H9 (cell line): Measurements from ENCODE around the gene ABHD1. TPM values are rescaled to one million over a fixed set of nuclear protein-coding genes. Genes with fewer than 3 reads are reported as not detected.

Experiments used
- DNase-seq: peaks from one replicate; pipeline ENCODE4 v3.0.0-alpha.2; 2017
- H2AFZ ChIP-seq: one replicate; pipeline ENCODE4 v1.6.1; 2013; ENCODE audit warnings: mild to moderate bottlenecking, low read length, control low read depth, moderate library complexity
- H2AK5ac ChIP-seq: 2 replicates; pipeline ENCODE4 v1.6.1; 2013; ENCODE audit warnings: low read length, control low read depth, mixed read lengths; ENCODE audit not compliant: insufficient read length
- H2BK120ac ChIP-seq: one replicate; pipeline ENCODE4 v1.6.1; 2013; ENCODE audit warnings: low read depth, mild to moderate bottlenecking, low read length, control low read depth, inconsistent platforms; ENCODE audit not compliant: poor library complexity, severe bottlenecking
- H2BK12ac ChIP-seq: 2 replicates; pipeline ENCODE4 v1.6.1; 2013; ENCODE audit warnings: low read length, control low read depth, mixed read lengths, low read depth; ENCODE audit not compliant: insufficient read length
- H2BK15ac ChIP-seq: 2 replicates; pipeline ENCODE4 v1.6.1; 2013; ENCODE audit warnings: low read depth, low read length, control low read depth
- H2BK20ac ChIP-seq: one replicate; pipeline ENCODE4 v1.6.1; 2013; ENCODE audit warnings: low read depth, mild to moderate bottlenecking, low read length, control low read depth, inconsistent platforms; ENCODE audit not compliant: poor library complexity, severe bottlenecking
- H2BK5ac ChIP-seq: 2 replicates; pipeline ENCODE4 v1.6.1; 2013; ENCODE audit warnings: low read length, control low read depth, mixed read lengths; ENCODE audit not compliant: insufficient read length
- H3K14ac ChIP-seq: 2 replicates; pipeline ENCODE4 v1.6.1; 2013; ENCODE audit warnings: low read length, control low read depth; ENCODE audit not compliant: insufficient read depth
- H3K18ac ChIP-seq: 2 replicates; pipeline ENCODE4 v1.6.1; 2013; ENCODE audit warnings: low read depth, mild to moderate bottlenecking, mixed read lengths, low read length, control low read depth; ENCODE audit not compliant: insufficient read length
- H3K23ac ChIP-seq: 2 replicates; pipeline ENCODE4 v1.6.1; 2013; ENCODE audit warnings: low read length, control low read depth, mixed read lengths, low read depth; ENCODE audit not compliant: insufficient read length
- H3K23me2 ChIP-seq: 2 replicates; pipeline ENCODE4 v1.6.1; 2013; ENCODE audit warnings: low read depth, mild to moderate bottlenecking, mixed read lengths, low read length, control low read depth; ENCODE audit not compliant: insufficient read length, poor library complexity, severe bottlenecking
- H3K27ac ChIP-seq: 2 replicates; pipeline ENCODE4 v1.5.1; 2013; ENCODE audit warnings: low read length, control low read depth, mixed read lengths, low read depth; ENCODE audit not compliant: insufficient read length
- H3K27me3 ChIP-seq: 2 replicates; pipeline ENCODE4 v1.6.1; 2013; ENCODE audit warnings: low read length, control low read depth, inconsistent platforms; ENCODE audit not compliant: insufficient read depth
- H3K4ac ChIP-seq: 2 replicates; pipeline ENCODE4 v1.6.1; 2013; ENCODE audit warnings: low read depth, mild to moderate bottlenecking, control low read depth, inconsistent platforms, low read length, moderate library complexity
- H3K4me1 ChIP-seq: 2 replicates; pipeline ENCODE4 v1.6.1; 2013; ENCODE audit warnings: low read length, control low read depth, inconsistent platforms; ENCODE audit not compliant: insufficient read depth
- H3K4me2 ChIP-seq: 2 replicates; pipeline ENCODE4 v1.6.1; 2013; ENCODE audit warnings: low read length, control low read depth, mixed read lengths; ENCODE audit not compliant: insufficient read length, insufficient read depth
- H3K56ac ChIP-seq: 2 replicates; pipeline ENCODE4 v1.6.1; 2013; ENCODE audit warnings: low read depth, mild to moderate bottlenecking, mixed read lengths, low read length, control low read depth; ENCODE audit not compliant: insufficient read length
- H3K79me1 ChIP-seq: 2 replicates; pipeline ENCODE4 v1.6.1; 2013; ENCODE audit warnings: low read depth, mild to moderate bottlenecking, moderate library complexity, low read length, control low read depth, inconsistent platforms; ENCODE audit not compliant: insufficient read depth, poor library complexity, severe bottlenecking
- H3K79me2 ChIP-seq: 2 replicates; pipeline ENCODE4 v1.6.1; 2013; ENCODE audit warnings: low read length, control low read depth, inconsistent platforms; ENCODE audit not compliant: insufficient read depth
- H3K9ac ChIP-seq: 2 replicates; pipeline ENCODE4 v1.6.1; 2013; ENCODE audit warnings: low read length, control low read depth, mixed read lengths; ENCODE audit not compliant: insufficient read length; ENCODE audit errors: extremely low read depth
- H3K9me3 ChIP-seq: one replicate; pipeline ENCODE4 v1.6.1; 2013; ENCODE audit warnings: low read depth, low read length, inconsistent platforms; ENCODE audit not compliant: control insufficient read depth
- H3T11ph ChIP-seq: one replicate; pipeline ENCODE4 v1.6.1; 2013; ENCODE audit warnings: mild to moderate bottlenecking, low read length, control low read depth, inconsistent platforms
- H4K20me1 ChIP-seq: one replicate; pipeline ENCODE4 v1.6.1; 2013; ENCODE audit not compliant: control insufficient read depth, insufficient read length, insufficient read depth
- H4K5ac ChIP-seq: 2 replicates; pipeline ENCODE4 v1.6.1; 2013; ENCODE audit warnings: low read depth, mild to moderate bottlenecking, mixed read lengths, low read length, control low read depth; ENCODE audit not compliant: insufficient read length
- H4K8ac ChIP-seq: replicated peaks from 2 replicates; pipeline ENCODE4 v1.6.1; 2013; ENCODE audit warnings: low read length, control low read depth, mixed read lengths, low read depth; ENCODE audit not compliant: insufficient read length
- H4K91ac ChIP-seq: 2 replicates; pipeline ENCODE4 v1.6.1; 2013; ENCODE audit warnings: low read depth, mild to moderate bottlenecking, moderate library complexity, mixed read lengths, low read length, control low read depth; ENCODE audit not compliant: insufficient read length
- H3K27ac Mint-ChIP-seq, 3 experiments: 2 replicates in 2 of 3; 3 replicates in 1 of 3; pipeline ENCODE4 v1.8.0; 2020 to 2021; ENCODE audit warnings: mixed read lengths in 3 of 3, mild to moderate bottlenecking in 1 of 3, moderate library complexity in 1 of 3
- H3K27me3 Mint-ChIP-seq: 2 replicates; pipeline ENCODE4 v1.8.0; 2021; ENCODE audit warnings: low read depth, mild to moderate bottlenecking, moderate library complexity, mixed read lengths
- H3K36me3 Mint-ChIP-seq, 3 experiments: 2 replicates in 2 of 3; 3 replicates in 1 of 3; pipeline ENCODE4 v1.8.0; 2020 to 2021; ENCODE audit warnings: low read depth in 3 of 3, mixed read lengths in 3 of 3; ENCODE audit not compliant: insufficient read depth in 1 of 3
- H3K4me1 Mint-ChIP-seq, 2 experiments: 2 replicates each; pipeline ENCODE4 v1.8.0; 2020; ENCODE audit warnings: mixed read lengths in 2 of 2
- H3K4me3 Mint-ChIP-seq, 2 experiments: 2 replicates in 1 of 2; 3 replicates in 1 of 2; pipeline ENCODE4 v1.8.0; 2020 to 2021; ENCODE audit warnings: mild to moderate bottlenecking in 2 of 2, mixed read lengths in 2 of 2, moderate library complexity in 1 of 2
- H3K9me3 Mint-ChIP-seq, 2 experiments: 2 replicates in 1 of 2; 3 replicates in 1 of 2; pipeline ENCODE4 v1.8.0; 2020; ENCODE audit warnings: mild to moderate bottlenecking in 2 of 2, mixed read lengths in 2 of 2, moderate library complexity in 1 of 2
- CTCF ChIP-seq: fragments of 200-600 bp; sonication (generic); conservative IDR thresholded peaks from 3 replicates; pipeline ENCODE4 v1.8.0; 2021; ENCODE audit warnings: antibody characterized with exemption, mild to moderate bottlenecking
- WGBS: extraction: QIAGEN DNeasy Blood & Tissue Kit; methylation state at CpG from one replicate; pipeline ENCODE4 v1.1.7; 2013; ENCODE audit warnings: missing lambda C conversion rate, low lambda C conversion rate, mixed read lengths; ENCODE audit not compliant: insufficient read length; ENCODE audit errors: extremely low coverage; 5-methylcytosine and 5-hydroxymethylcytosine counted together
- total RNA-seq: library from RNA; stranded (reverse); gene quantifications from 2 replicates; pipeline ENCODE4 v1.2.1, GENCODE V29; 2021

ABHD1 gene
- total RNA-seq, 1 experiment from 2014 or later: 0.31 TPM

DNA sequence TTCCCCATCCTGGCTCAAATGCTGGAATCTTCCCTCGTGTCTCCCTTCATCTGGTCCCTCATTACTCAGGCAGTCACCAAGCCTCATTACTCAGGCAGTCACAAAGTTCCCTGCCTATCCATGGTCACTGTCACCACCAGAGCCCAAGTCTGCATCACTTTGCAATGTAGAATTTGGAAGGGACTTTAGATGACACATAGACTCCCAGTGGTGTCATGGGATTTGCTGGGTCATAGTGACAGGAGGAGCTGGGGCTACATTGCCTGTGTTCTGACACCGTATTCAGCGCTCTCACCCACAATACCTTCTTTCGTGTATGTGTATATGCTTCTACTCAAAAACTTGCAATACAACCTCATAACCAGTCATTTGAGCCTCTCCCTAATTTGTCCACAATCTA, 47.3 kb upstream of the ABHD1 start:
- no CpG with 5 or more reads among the region's 4 CpGs for WGBS
- no peak for DNase-seq
- Mint-ChIP-seq H3K4me1 (peaks cover 19 to 35% of the 10 kb centered on the region in 2 experiments), H3K4me3 (no peak overlapping the region), H3K9me3 (no peaks in the 10 kb centered on the region), H3K36me3 (no peaks in the 10 kb centered on the region), H3K27me3 (peaks cover 20% of the 10 kb centered on the region), H3K27ac (no peak overlapping the region)
- Histone ChIP-seq H3K23me2 (peaks cover 7% of the 10 kb centered on the region), H3K14ac (no peak overlapping the region), H4K20me1 (no peaks in the 10 kb centered on the region), H3K56ac (no peak overlapping the region), H2BK12ac (no peak overlapping the region), H3K27me3 (no peaks in the 10 kb centered on the region), H3K4me2 (no peak overlapping the region), H2BK20ac (no peak overlapping the region), H2BK120ac (no peak overlapping the region), H3K4ac (no peak overlapping the region), H4K5ac (no peak overlapping the region), H3K79me1 (no peaks in the 10 kb centered on the region), H2AFZ (no peak overlapping the region), H3K79me2 (no peaks in the 10 kb centered on the region), H3K27ac (no peak overlapping the region), H4K8ac (no peak overlapping the region), H3K9ac (no peak overlapping the region), H3T11ph (no peak overlapping the region), H3K23ac (no peak overlapping the region), H3K18ac (no peak overlapping the region), H2BK15ac (no peak overlapping the region), H3K4me1 (no peaks in the 10 kb centered on the region), H2BK5ac (no peak overlapping the region), H2AK5ac (no peak overlapping the region), H4K91ac (no peak overlapping the region), H3K9me3 (no peaks in the 10 kb centered on the region)
- TF ChIP-seq CTCF: no peak
